GM23338 (cell line): ENCODE results near the gene PIBF1. TPM values are rescaled to one million over a fixed set of nuclear protein-coding genes. Genes with fewer than 3 reads are reported as not detected.

Experiments used
- ATAC-seq: fragments of 200-7000 bp; cut with Tn5 transposase; 3 replicates; pipeline ENCODE4 v1.9.1; 2020
- DNase-seq: peaks from one replicate; pipeline ENCODE4 v3.0.0-alpha.2; 2015; ENCODE audit warnings: low spot score
- H2AFZ ChIP-seq: fragments of 200-600 bp; sonication (generic); 2 replicates; pipeline ENCODE4 v1.8.0; 2016; ENCODE audit warnings: antibody characterized with exemption, mild to moderate bottlenecking, moderate library complexity
- H3F3A ChIP-seq: fragments of 200-600 bp; sonication (generic); replicated peaks from 2 replicates; pipeline ENCODE4 v1.8.0; 2017; ENCODE audit warnings: antibody characterized with exemption, mixed run types, low read depth
- H3K27ac ChIP-seq: fragments of 200-600 bp; sonication (generic); 2 replicates; pipeline ENCODE4 v1.6.1; 2016; ENCODE audit warnings: low read depth
- H3K27me3 ChIP-seq: fragments of 200-600 bp; sonication (generic); 2 replicates; pipeline ENCODE4 v1.8.0; 2016; ENCODE audit warnings: mild to moderate bottlenecking, mixed run types, moderate library complexity; ENCODE audit not compliant: insufficient read depth
- H3K36me3 ChIP-seq: fragments of 200-600 bp; sonication (generic); 2 replicates; pipeline ENCODE4 v1.8.0; 2016; ENCODE audit warnings: mild to moderate bottlenecking; ENCODE audit not compliant: insufficient read depth
- H3K4me1 ChIP-seq: fragments of 200-600 bp; sonication (generic); 2 replicates; pipeline ENCODE4 v1.8.0; 2016; ENCODE audit warnings: mild to moderate bottlenecking, moderate library complexity; ENCODE audit not compliant: insufficient read depth
- H3K4me2 ChIP-seq: fragments of 200-600 bp; sonication (generic); 2 replicates; pipeline ENCODE4 v1.7.1; 2017; ENCODE audit warnings: mixed run types
- H3K4me3 ChIP-seq: fragments of 200-600 bp; sonication (generic); 2 replicates; pipeline ENCODE4 v1.6.1; 2016; ENCODE audit warnings: mixed run types
- H3K79me2 ChIP-seq: fragments of 200-600 bp; sonication (generic); replicated peaks from 2 replicates; pipeline ENCODE4 v1.8.0; 2017; ENCODE audit warnings: mild to moderate bottlenecking; ENCODE audit not compliant: insufficient read depth
- H3K9me2 ChIP-seq: fragments of 200-600 bp; sonication (generic); 2 replicates; pipeline ENCODE4 v1.8.0; 2017; ENCODE audit not compliant: insufficient read depth
- H4K20me1 ChIP-seq: fragments of 200-600 bp; sonication (generic); replicated peaks from 2 replicates; pipeline ENCODE4 v1.8.0; 2017; ENCODE audit warnings: mild to moderate bottlenecking; ENCODE audit not compliant: insufficient read depth
- H3K27ac Mint-ChIP-seq: 2 replicates; pipeline ENCODE4 v1.8.0; 2020; ENCODE audit warnings: inconsistent platforms, mild to moderate bottlenecking, moderate library complexity, mixed read lengths
- H3K27me3 Mint-ChIP-seq: 3 replicates; pipeline ENCODE4 v1.8.0; 2022; ENCODE audit warnings: low read depth, mild to moderate bottlenecking, moderate library complexity, mixed read lengths, inconsistent platforms; ENCODE audit not compliant: insufficient read depth, poor library complexity
- H3K36me3 Mint-ChIP-seq: 3 replicates; pipeline ENCODE4 v1.8.0; 2021; ENCODE audit warnings: low read depth, mild to moderate bottlenecking, inconsistent platforms, moderate library complexity, mixed read lengths
- H3K4me1 Mint-ChIP-seq: 3 replicates; pipeline ENCODE4 v1.8.0; 2020; ENCODE audit warnings: mild to moderate bottlenecking, inconsistent platforms, mixed read lengths
- H3K4me3 Mint-ChIP-seq: 3 replicates; pipeline ENCODE4 v1.8.0; 2021; ENCODE audit warnings: moderate library complexity, mild to moderate bottlenecking, inconsistent platforms, mixed read lengths
- H3K9me3 Mint-ChIP-seq: 3 replicates; pipeline ENCODE4 v1.8.0; 2020; ENCODE audit warnings: moderate library complexity, mild to moderate bottlenecking, inconsistent platforms, mixed read lengths
- CREB1 ChIP-seq: fragments of 250-450 bp; sonication (Bioruptor Pico); IDR thresholded peaks from 2 replicates; pipeline ENCODE4 v1.5.0; 2020; ENCODE audit warnings: low read depth, mild to moderate bottlenecking, moderate library complexity
- CTCF ChIP-seq, 2 experiments: fragments of 200-600 bp in 1 of 2; sonication (generic) in 1 of 2; conservative IDR thresholded peaks; 2 replicates each; pipeline versions ENCODE4 v1.5.1 to v1.6.1; 2016 to 2017; ENCODE audit warnings: antibody characterized with exemption in 2 of 2, low read depth in 2 of 2, mild to moderate bottlenecking in 2 of 2, moderate library complexity in 1 of 2
- NANOG ChIP-seq: IDR thresholded peaks from 2 replicates; pipeline ENCODE4 v1.6.1; 2016; ENCODE audit warnings: antibody characterized with exemption, borderline replicate concordance
- POLR2AphosphoS5 ChIP-seq: IDR thresholded peaks from 2 replicates; pipeline ENCODE4 v1.6.1; 2016; ENCODE audit warnings: antibody characterized with exemption, low read depth
- REST ChIP-seq: IDR thresholded peaks from one replicate; pipeline ENCODE4 v1.6.1; 2018; ENCODE audit warnings: antibody characterized with exemption; ENCODE audit not compliant: unreplicated experiment
- ZNF114 ChIP-seq: fragments of 250-450 bp; sonication (Bioruptor Pico); IDR thresholded peaks from 2 replicates; pipeline ENCODE4 v1.5.0; 2020; ENCODE audit warnings: mild to moderate bottlenecking, moderate library complexity
- ZNF331 ChIP-seq: fragments of 250-450 bp; sonication (Bioruptor Pico); IDR thresholded peaks from 2 replicates; pipeline ENCODE4 v1.5.0; 2020; ENCODE audit warnings: low read depth, mild to moderate bottlenecking, moderate library complexity
- polyA plus RNA-seq: library from polyadenylated mRNA; unstranded; fragments of >200 nt; fragmentation: Nextera tagmentation; extraction: Ambion mirVana; gene quantifications from 2 replicates; pipeline ENCODE4 v1.2.1, GENCODE V29; 2016
- total RNA-seq: library from RNA; depleted of rRNA; stranded (reverse); fragments of >200 nt; shearing (Covaris generic); gene quantifications from 2 replicates; pipeline ENCODE4 v1.2.3, GENCODE V29; 2014

PIBF1 gene
- total and polyA plus RNA-seq, 2 experiments from 2014 or later = 14.9 to 22.6 TPM

- TF ChIP-seq ZNF114 (CRISPR knock-in tag) (no peak), REST (no peak), NANOG (no peak)
These were observed 86.3 kb downstream of the PIBF1 start (continued) for GRCh38 chr13:72868229-72868628.

GRCh38 chr13:72875233-72875632 is 93.3 kb downstream of the PIBF1 start:
- Mint-ChIP-seq H3K9me3 (no peaks in the 10 kb centered on the region), H3K27me3 (peaks cover 2% of the 10 kb centered on the region), H3K27ac (no peak overlapping the region), H3K36me3 (0 out of 3 replicates have a peak, but pooled peaks cover 2% of the 10 kb centered on the region), H3K4me3 (no peak overlapping the region), H3K4me1 (no peaks in the 10 kb centered on the region)
- H3F3A ChIP-seq = no peaks in the 10 kb centered on the region
- TF ChIP-seq ZNF114 (CRISPR knock-in tag) = no peak
- no peak for TF ChIP-seq POLR2AphosphoS5
- TF ChIP-seq NANOG = no peak
- no peak for TF ChIP-seq CTCF (conservative IDR thresholded peaks at IDR 0.05; ENCODE audit: low read depth in 2 of 2)
- TF ChIP-seq REST = no peak
- TF ChIP-seq CREB1 = no peak
- no peak for TF ChIP-seq ZNF331 (CRISPR knock-in tag)
- H3K79me2 ChIP-seq = no peaks in the 10 kb centered on the region; the same call in 1 of the 2 replicates
- no peaks in the 10 kb centered on the region for H3K4me1 ChIP-seq
- H4K20me1 ChIP-seq = no peaks in the 10 kb centered on the region
- DNase-seq (no peak), ATAC-seq (no peak)
- H3K4me2 ChIP-seq = no peak overlapping the region
- no peaks in the 10 kb centered on the region for H3K9me2 ChIP-seq
- no peak overlapping the region for H2AFZ ChIP-seq
- H3K36me3 ChIP-seq = no peaks in the 10 kb centered on the region
- H3K27ac ChIP-seq = no peak overlapping the region
- H3K4me3 ChIP-seq = no peak overlapping the region
- no peaks in the 10 kb centered on the region for H3K27me3 ChIP-seq
